Hepatocyte (in vitro differentiated cells): ENCODE data around the gene HMGN4.

Experiments used
- EZH2phosphoT487 ChIP-seq: fragments of 200-600 bp; sonication (generic); IDR thresholded peaks from one replicate; pipeline ENCODE4 v1.6.1; 2018; ENCODE audit warnings: antibody characterized with exemption, mild to moderate bottlenecking, low read depth, moderate library complexity; ENCODE audit not compliant: unreplicated experiment, severe bottlenecking
- TF ChIP-seq, protein P1 (sequence below): fragments of 200-600 bp; sonication (generic); IDR thresholded peaks from 2 replicates; pipeline ENCODE4 v1.5.1; 2016; ENCODE audit warnings: antibody characterized with exemption, mild to moderate bottlenecking; ENCODE audit not compliant: poor library complexity

DNA sequence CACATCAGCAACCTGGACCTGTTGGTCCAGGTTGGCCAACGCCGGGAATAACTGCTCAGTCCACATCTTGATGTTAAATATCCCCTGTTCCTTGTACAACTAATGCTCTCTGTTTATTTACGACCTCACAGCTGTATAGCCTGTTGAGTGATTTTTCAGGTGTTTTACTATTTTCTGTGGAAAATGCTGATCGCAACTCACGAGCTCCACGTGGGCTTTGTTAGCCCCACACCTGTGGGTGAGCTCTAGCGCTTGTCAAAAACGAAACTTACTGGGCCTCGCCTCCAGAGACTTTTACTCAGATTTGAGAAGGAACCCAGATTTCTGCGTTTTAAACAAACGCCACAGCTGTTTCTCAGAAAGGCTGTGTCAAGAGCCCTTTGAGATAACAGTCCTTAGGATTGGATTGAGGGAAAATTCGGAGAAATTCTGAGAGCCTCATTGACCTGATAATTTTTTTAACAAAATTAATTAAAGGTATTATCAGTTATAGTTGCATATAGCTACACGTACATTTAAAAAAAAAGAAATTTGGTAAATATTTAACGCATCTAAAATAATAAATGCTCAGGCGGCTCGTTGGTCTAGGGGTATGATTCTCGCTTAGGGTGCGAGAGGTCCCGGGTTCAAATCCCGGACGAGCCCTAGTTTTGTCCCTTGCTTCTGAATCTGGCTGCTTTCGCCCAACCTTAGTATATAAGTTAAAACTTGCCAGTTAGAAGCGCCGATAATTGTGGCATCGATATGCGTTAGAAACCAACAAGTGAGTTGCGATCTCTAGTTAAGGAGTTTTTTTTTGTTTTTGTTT, 16.7 kb downstream of the HMGN4 start:
- TF ChIP-seq, protein P1, sequence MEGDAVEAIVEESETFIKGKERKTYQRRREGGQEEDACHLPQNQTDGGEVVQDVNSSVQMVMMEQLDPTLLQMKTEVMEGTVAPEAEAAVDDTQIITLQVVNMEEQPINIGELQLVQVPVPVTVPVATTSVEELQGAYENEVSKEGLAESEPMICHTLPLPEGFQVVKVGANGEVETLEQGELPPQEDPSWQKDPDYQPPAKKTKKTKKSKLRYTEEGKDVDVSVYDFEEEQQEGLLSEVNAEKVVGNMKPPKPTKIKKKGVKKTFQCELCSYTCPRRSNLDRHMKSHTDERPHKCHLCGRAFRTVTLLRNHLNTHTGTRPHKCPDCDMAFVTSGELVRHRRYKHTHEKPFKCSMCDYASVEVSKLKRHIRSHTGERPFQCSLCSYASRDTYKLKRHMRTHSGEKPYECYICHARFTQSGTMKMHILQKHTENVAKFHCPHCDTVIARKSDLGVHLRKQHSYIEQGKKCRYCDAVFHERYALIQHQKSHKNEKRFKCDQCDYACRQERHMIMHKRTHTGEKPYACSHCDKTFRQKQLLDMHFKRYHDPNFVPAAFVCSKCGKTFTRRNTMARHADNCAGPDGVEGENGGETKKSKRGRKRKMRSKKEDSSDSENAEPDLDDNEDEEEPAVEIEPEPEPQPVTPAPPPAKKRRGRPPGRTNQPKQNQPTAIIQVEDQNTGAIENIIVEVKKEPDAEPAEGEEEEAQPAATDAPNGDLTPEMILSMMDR = no peak
- no peak for TF ChIP-seq EZH2phosphoT487
